GM12878 (cell line): ENCODE data around the gene ZFP42.

Source experiments
- FOXM1 ChIP-seq: IDR thresholded peaks from 2 replicates; pipeline ENCODE4 v1.6.1; 2012; ENCODE audit warnings: low read depth, mild to moderate bottlenecking, inconsistent platforms, low read length, moderate library complexity
- IKZF1 ChIP-seq: fragments of 450-650 bp; conservative IDR thresholded peaks from 2 replicates; pipeline ENCODE4 v1.6.1; 2017; ENCODE audit warnings: antibody characterized with exemption, mild to moderate bottlenecking
- IKZF2 ChIP-seq, 2 experiments: fragments of 450-650 bp; IDR thresholded peaks; 2 replicates each; pipeline ENCODE4 v1.6.1; 2017; ENCODE audit warnings: mild to moderate bottlenecking in 2 of 2, moderate library complexity in 2 of 2

- no peak for TF ChIP-seq FOXM1
- TF ChIP-seq IKZF1: no peak
- no peak for TF ChIP-seq IKZF2 (IDR thresholded peaks at IDR 0.05)
Measured at GRCh38 chr4:188023682-188024081, 28.1 kb downstream of the ZFP42 start.
